HG03575 (cell line): ENCODE data around the gene PTPRN2.

ENCODE experiments used
- ATAC-seq: cut with Tn5 transposase; IDR thresholded peaks from one replicate; pipeline ENCODE4 v1.9.1; 2021; ENCODE audit not compliant: unreplicated experiment, insufficient number of reproducible peaks, low FRiP score; ENCODE audit errors: extremely low read depth

The PTPRN2 gene

GRCh38 chr7:158603773-158604755, 16.4 kb upstream of the PTPRN2 start:
- no peak for ATAC-seq

- ATAC-seq = no peak
Measured at GRCh38 chr7:158602905-158603772, 15.5 kb upstream of the PTPRN2 start.

DNA sequence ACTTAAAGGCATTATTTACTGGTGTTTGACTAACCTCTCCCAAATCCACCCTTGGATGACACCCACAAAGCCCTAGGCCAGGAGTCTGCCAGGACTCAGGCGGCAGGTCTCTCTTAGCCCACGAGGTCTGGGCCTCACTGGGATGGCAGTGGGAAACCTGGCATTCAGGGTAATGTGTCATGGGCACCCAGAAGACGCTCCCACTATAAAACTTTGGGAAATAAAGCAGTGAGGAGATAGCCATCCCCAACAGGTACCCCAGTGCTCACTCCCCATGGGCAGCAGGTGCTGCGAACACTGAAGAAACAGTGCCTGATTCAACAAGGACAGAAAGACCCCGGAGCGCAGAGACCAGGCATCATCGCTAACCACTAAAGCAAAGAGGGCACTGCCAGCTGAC, 14.4 kb upstream of the PTPRN2 start:
- ATAC-seq = no peak

DNA sequence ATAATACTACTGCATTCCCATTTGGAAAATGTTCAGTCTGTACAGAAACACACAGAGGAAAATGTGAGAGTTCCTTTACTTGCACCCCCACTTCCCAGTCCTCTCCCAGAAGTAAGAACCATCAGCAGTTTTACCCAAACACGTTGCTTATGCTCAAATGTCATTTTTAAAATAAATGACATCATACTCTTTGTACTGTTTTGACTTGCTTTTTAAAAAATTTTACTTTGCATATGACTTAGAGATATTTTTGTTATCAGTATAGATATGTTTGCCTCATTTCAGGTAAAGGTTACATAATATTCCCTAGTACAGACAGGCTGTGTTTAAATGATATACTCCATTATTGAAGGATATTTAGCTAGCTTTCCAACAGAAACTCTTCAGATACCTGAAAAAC, 13.5 kb upstream of the PTPRN2 start:
- no peak for ATAC-seq

- ATAC-seq = no peak
Measured at GRCh38 chr7:158596745-158597144, 9.1 kb upstream of the PTPRN2 start.

- no peak for ATAC-seq
Measured at GRCh38 chr7:158596309-158596708, 8.7 kb upstream of the PTPRN2 start.

- ATAC-seq = no peak
Measured at GRCh38 chr7:158595068-158595467, 7.4 kb upstream of the PTPRN2 start.

DNA sequence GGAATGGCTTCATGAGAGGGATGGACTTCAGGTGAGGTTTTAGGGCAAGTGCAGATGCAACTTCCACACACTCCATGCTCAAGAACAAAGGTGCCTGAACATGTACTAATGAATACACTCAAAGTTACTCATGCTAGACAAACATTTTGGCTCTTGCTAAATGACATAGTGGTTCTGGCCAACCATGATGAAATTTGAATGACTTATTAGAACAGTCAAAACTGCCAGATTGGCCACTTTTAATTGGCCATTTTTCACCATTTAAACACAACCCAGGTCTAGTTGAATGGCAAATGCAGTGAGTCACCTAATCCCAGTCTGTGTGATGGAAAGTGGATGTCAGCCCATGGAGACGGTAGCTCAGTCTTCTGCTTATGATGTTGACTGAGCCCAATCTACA, 4.9 kb upstream of the PTPRN2 start:
- no peak for ATAC-seq

GRCh38 chr7:158591944-158592343, 4.3 kb upstream of the PTPRN2 start:
- no peak for ATAC-seq

DNA sequence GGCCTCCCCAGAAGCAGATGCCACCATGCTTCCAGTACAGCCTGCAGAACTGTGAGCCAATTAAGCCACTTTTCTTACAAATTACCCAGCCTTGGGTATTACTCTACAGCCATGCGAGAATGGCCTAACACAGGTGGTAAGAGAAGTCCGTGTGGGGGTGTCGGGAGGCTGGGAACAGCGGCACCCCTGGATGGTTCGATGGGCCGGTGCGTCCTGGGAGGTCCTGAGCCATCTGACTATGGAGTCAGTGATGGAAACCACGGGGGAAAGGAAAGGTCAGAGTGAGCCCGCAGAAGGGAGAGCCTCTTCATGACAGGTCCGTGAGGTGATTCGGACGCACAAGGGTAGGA, 2.5 kb upstream of the PTPRN2 start:
- no peak for ATAC-seq

- ATAC-seq = no peak
Measured at GRCh38 chr7:158589653-158590052, 2.0 kb upstream of the PTPRN2 start.

DNA sequence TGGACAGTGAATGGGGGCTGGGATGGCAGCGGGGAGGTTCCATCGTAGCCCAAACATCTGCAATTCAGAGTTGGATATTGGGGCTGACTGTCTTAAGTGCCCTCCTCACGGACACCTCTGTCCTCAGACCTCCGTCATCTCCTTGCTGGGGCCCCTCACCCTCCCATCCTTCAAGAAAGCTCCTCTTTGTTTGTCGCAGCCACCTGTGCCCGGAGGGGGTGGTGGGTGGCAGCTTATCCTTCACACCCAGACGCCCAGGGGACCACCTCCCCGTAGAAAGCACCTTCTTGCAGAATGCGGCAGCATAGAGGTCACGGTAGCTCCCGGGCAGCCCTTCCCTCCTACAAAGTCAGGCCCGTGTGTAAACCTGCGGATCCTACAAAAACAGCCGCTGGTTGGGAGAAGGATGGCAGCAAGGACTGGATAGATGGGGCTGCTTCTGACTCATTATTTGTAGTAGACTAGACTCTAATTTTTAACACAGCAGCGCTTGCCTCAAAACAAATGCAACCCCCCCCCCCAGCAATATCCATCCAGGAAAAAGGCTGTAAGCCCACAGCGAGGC, 1.3 kb upstream of the PTPRN2 start:
- no peak for ATAC-seq

DNA sequence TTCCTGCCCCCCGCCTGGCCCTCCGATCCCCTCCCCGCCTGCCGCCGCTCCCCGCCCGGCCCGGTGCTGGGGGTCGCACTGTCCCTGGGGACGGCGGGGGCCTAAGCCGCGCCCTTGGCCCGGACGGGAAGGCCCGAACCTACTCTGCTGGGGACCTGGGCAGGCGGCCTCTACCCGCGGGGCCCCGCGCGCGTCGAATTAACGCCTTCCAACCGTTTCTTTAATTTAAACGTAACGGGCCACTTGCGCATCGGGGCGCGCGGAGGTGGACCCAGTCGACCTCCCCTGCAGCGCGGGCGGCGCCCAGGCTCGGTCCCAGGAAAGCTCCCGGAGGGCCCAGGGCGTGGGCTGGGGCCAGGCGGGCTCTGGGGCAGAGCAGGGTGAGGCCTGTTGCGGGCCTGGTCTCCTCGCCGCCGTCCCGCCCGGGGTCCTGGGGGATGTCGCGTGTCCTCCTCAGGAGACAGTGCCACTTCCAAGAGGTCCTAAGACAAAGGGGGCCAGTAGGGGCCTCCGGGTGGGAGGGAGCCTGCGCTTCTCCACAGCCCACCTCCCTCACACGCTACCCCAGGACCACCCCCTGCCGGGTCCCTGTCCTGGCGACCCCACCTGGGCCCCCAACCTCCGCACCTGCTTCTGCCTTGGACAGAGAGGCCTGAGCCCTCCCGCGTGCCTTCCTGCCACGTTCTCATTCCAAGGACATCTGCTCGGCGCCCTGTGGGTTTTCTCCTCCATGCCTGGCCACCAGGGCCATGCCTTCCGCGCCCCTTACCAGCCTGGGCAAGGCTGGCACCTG, 658 bp upstream of the PTPRN2 start:
- no peak for ATAC-seq

DNA sequence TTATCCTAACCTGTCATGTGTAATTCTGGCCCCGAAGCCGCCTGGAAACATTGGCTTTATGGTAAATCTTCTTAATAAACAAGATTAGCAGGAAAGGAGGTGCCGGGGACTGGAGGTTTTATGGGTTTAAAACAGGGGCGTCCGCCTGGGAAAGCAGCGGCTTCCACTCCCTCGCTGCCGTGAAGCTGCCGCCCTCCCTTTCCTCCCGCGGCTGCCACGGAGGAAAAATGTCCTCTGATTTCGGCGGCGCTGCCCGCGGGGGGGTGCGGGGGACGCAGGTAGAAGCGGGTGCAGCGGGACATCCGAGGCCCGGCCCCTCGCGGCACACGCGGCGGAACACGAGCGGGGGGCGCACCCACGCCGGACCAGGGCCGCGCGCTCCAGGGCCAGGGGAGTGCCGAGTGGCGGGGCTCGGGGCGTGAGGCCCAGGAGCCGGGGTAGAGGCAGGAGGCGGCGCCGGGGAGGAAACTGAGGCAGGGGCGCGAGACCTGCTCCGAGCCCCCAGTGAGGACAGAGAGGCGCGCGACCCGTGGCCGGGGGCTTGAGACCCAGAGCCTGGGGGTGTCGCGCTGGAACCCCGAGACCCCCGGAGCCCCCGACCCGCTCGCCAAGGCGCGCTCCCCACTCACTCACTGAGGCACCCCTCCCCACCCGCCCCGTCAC, 993 bp downstream of the PTPRN2 start:
- ATAC-seq = no peak

DNA sequence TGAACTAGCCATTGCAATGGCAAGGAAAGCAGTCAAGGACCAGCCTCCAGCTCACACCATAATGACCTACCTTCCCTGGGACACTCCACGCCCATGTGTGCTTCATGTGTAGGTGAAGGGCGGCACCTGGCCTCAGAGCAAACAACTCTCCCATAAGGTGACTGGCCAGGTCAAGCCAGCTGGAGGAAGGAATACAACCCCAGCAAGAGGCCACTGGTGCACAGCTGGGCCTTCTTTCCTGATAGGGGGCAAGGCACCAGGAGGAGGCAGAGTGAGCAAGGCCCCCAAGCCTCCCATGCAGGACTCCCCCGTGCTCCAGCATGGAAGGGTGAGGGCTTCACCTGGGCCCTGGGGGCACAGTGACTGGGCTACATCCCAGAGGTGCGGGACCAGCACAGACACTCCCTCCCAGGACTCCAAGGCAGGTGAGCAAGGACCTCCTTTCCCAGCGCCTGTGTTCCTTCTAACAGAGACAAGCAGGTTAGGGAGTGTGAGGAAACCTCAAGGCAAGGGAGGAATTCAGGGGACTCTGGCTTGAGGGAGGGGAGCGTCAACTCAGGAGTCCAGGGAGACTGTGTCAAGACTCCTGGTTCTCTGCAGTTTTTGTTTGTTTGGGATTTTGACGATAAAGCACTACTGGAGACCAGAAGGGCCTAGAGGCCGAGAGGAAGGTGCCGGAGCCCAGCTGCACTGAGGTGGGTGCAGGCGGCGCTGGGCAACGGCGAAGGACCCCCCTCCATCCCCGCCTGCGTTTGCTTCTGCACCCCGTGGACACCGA, 1.7 kb downstream of the PTPRN2 start:
- no peak for ATAC-seq

DNA sequence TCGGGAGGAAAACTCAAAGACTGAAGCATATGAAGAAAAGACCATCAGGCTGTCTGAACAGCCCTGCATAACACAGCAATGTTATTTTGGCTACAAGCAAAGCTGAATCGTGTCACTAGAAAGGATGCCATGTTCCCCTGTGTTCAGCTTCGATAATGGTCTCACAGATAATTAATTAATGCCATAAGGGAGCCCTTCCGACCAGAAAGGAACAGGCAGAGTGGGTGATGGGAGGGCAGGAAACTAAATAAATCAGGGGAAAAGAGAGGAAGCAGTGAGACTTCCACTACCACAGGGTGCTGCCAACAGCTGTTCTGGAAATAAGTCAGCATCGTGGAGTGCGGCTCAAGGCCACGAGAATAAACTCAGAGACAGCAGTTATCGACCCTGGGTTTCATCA, 3.2 kb downstream of the PTPRN2 start:
- ATAC-seq = no peak

DNA sequence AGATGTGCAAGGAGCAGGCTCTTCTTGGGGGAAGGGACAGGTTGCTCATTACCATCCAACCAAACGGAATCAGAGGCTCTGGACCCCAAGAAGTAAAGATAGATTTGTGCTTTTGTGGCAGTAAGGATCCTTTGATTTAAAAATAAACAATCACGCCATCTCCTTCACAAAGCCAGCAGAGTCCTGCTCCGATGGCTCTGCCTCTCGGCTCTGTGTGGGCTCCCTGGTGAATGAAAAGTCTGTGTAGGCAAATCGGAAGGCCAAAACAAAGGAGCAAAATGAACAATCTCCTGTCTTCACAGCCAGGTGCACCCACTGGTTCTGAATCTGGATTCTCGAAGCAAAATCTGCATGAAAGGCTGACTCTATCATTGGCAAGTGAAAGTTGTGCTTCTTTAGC, 3.8 kb downstream of the PTPRN2 start:
- ATAC-seq = no peak

DNA sequence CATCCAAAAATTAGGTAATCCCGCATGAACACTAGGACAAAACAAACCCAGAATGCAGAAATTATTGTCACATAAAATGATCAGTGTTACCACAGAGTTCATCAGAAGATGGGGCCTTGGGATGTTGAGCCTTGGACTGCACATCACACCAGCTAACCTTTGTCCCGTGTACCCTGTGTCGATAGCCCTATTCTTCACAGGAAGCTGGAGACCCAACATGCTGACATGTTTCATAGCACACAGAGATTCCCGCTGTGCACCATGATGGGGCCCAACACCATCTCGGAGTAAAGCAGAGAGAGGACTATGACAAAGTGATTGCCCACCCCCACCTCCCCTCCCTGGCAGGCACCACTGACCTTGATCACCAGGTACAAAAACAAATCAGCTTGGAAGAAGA, 4.5 kb downstream of the PTPRN2 start:
- ATAC-seq = no peak
